ENCODE data around the gene ANKFN1.

- no peak for TF ChIP-seq SRF (IDR thresholded peaks at IDR 0.05; ENCODE audit: low read depth in 2 of 2, low read length in 2 of 2)
- TF ChIP-seq CTCF (IDR thresholded peaks at IDR 0.05 in 2 of 3, conservative IDR thresholded peaks at IDR 0.05 in 1 of 3; ENCODE audit: control insufficient read depth in 2 of 3, extremely low read depth in 1 of 3, insufficient read depth in 1 of 3, low read depth in 3 of 3, low read length in 3 of 3): no peak
- TF ChIP-seq SMAD1 (IDR thresholded peaks at IDR 0.05; ENCODE audit: low read depth, partially characterized antibody): no peak
- TF ChIP-seq RAD21 (IDR thresholded peaks at IDR 0.05; ENCODE audit: insufficient read depth, low read depth, low read length): no peak
- no peak for TF ChIP-seq IKZF1 (conservative IDR thresholded peaks at IDR 0.05)
These were observed 335.5 kb downstream of the ANKFN1 start for GRCh38 chr17:56488800-56489199.
